Stimulated activated CD8-positive, alpha-beta memory T cell treated with anti-CD3 and anti-CD28 coated beads, Interleukin-12 subunit alpha, Interleukin-12 subunit beta, amount 100 ng/mL, for 1 hour (primary cell): ENCODE results near the gene GLI2.

Experiments used
- DNase-seq: peaks from one replicate; pipeline ENCODE4 v3.0.0-alpha.2; 2020; ENCODE audit warnings: low read depth

The GLI2 gene

DNA sequence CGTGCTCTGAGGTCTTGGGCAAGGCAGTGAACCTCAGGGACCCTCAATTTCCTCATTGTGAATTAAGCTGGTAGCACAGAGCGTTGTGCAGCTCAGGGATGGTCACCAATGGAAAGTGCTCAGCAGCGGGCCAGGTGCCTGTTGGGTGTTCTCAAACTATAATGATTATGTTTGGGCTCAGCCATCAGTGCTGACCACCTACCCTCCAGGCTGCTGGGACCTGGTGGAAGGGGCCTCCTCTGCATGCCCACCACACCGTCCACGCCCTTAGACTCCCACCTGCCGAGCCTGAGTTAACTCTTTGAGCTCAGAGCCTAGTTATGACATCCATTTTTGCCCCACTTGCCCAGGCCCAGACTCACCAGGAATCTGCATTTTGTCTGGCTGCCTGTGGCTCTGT is 35.0 kb downstream of the GLI2 start:
- DNase-seq: no peak

DNA sequence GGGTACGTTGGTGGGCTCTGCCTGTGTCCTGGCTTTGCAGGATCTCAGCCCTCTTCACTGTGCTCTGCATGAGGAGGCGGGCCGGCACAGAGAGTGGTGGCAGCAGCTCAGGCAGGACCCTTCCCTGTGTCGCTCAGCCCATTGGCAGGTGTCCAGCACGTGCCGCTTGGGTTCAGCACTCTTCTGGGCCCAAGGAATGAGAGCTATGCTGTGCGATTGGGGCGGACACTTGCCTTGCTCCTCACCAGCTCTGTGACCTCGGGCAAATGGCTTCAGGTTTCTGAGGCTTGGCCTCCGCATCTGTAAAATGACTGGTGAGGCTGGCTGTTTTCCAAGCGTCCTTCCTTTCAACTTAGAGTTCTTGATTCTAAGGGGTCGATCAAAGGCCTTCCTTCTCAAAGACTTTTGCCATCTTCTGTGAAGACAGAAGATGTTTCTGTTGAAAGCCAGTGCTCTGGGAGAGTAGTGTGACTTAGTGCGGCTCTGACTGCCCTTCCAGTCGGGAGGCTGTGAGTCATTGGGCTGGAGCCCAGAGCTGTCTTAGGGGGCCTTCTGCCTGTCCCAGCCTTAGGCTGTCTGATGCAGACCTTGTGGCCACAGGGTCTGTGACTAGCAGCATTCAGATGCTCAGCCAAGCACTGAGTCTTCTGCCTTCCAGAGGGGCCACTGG is 35.6 kb downstream of the GLI2 start:
- DNase-seq: no peak

DNA sequence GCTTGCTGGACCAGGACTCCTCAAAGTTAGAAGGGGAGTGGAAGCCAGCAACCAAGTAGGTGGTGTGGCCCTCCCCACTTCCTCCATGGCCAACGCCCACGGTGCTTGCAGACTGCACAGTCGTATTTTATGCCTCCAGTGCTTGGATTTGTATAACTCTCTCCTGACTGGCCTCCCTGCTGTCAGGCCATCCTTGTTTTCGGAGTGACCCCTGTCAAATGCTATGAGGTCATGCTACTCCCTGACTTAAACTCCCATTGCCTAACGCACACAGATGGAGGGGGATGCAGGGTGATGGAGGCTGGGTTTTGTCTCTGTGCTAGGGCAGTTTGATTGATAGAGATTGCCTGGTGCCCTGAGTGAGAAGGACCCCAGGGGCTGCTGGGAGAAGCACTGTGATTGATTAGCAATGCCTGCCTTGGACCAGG is 36.1 kb downstream of the GLI2 start:
- no peak for DNase-seq

- no peak for DNase-seq
These were observed 36.6 kb downstream of the GLI2 start for GRCh38 chr2:120772261-120772660.

DNA sequence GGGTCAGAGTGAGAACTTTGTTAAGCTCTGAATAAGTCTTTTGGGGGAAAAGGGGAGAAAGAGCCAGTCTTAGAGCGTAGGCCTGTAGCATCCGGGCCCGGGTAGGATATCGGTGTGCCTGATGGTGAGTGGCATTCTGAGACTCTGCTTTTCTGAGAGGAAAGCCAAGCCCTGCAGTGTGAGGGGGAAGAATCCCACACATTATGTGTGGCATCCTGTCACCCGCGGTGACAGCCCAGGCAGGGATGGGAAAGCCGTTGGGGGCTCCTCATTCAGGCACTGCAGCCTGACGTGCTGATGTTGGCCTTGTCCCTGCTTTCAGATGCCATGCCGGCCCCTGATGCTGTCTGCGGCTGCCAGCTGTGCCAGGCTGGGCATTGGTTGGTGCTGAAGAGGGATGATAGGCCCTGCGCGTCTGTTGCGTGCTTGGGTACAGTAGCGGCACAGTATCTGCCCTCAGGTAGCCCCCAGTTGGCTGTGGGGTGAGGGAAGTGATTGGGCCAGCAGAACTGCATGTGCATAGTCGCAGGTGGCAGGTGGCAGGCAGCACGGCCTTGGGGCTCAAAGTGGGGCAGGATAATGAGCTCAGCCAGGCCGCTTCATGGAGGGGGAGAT is 37.6 kb downstream of the GLI2 start:
- DNase-seq: no peak

DNA sequence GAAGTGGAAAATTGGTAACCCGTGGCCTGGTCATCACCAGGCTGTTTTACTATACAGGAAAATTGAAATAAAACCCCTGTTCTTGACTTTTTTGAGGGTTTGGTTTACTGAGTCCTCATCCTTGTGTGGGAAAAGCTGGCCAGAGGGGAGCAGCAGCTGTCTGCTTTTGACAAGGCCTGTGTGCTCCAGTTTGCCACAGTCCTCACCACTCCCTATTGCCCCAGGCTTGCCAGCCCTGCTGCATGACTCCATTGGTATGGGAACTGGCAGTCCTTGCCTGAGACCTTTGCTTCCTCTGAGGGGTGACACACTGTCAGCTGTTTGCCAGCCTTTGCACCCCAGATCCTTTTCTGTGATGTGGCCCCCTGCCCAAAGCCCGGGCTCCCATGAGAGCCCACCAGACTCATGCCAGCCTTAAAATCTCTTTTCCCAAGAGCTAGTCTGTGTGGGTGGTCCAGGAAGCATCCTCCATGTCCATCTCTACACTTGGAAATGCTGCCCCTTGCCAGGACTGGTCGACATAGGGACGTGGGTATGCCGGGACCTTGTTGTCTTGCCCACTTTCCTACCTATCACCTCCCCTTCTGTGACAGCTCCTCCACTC is 39.0 kb downstream of the GLI2 start:
- DNase-seq: no peak

GRCh38 chr2:120775194-120775593 is 39.5 kb downstream of the GLI2 start:
- DNase-seq: no peak

GRCh38 chr2:120775801-120776589 is 40.3 kb downstream of the GLI2 start:
- DNase-seq: no peak

DNA sequence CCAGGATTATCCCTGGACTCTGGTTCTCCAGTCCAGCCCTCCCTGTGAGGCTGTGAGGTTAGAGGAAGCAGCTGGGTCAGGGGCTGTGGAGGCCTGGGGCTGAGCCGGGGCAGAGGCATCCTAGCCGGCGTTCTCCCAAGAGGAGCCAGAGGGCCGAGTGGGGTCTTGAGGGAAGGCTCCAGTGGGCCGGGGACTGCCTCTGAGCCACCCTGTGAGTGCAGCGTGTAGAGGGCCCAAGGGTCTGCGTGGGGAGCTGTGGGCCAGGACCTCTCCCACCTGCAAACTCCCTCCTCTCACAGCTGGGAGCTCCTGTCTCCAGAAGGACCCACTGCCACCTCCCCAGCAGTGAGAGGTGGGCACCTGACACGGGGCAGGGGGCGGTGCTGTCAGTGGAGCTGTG is 41.0 kb downstream of the GLI2 start:
- no peak for DNase-seq

GRCh38 chr2:120777170-120777751 is 41.6 kb downstream of the GLI2 start:
- DNase-seq: no peak

GRCh38 chr2:120777787-120778186 is 42.1 kb downstream of the GLI2 start:
- DNase-seq: no peak

- DNase-seq: no peak
These were observed 42.6 kb downstream of the GLI2 start for GRCh38 chr2:120778244-120778643.

- DNase-seq: no peak
These were observed 44.2 kb downstream of the GLI2 start for GRCh38 chr2:120779781-120780283.

GRCh38 chr2:120780402-120780801 is 44.7 kb downstream of the GLI2 start:
- DNase-seq: no peak

- no peak for DNase-seq
These were observed 47.7 kb downstream of the GLI2 start for GRCh38 chr2:120783371-120783791.

DNA sequence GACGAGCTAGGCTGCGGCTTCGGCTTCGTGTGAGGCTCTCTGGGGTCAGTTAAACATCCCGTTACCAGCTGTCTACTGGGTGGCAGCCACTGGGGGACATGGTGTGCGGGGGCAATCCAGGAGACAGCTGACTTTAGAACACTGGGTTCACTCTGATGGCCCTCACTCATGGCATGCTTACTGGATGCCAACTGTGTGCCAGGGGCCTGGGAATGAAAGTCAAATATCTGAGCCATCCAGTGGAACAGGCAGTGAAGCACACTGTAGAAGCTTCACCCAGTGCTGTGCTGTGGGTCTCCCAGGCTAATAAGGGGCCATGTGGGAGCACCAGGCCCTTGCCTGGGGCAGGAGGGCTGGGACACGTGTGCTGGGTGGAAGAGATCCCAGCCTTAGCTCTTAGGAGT is 48.3 kb downstream of the GLI2 start:
- no peak for DNase-seq
